ENCODE results near the gene AICDA.
"Not testable (repeated sequence)": the region's sequence is repeated elsewhere in the genome, so short reads cannot be mapped to it uniquely, and the experiment has no call there.

Gene AICDA

DNA sequence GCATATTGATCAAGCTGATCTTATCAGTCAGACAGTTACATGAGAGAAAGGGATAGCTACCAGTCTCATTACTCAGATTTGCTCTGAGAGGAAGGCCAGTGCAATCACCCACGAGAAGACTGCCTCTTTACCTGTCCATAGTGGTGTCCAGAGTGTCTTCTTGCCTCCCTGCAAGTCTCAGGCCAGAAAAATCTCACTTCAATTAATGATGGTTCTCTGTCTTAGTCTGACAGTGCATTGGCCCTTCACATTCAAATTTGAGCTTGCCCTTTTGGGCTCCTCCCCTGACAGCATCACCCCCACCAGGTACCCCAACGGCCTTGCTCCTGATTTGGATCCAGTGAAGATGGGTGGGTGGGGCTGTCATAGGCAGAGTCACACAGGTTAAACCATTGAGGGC, at the start of gene AICDA:
AICDA (minus strand) TSS at position 231 of the 400 bp plus-strand sequence; CDS start at position 139, 92 bp downstream.
- Histone ChIP-seq H3K4me3 (no peak within 1 kb of the TSS), H3K27ac (no peak within 1 kb of the TSS)

DNA sequence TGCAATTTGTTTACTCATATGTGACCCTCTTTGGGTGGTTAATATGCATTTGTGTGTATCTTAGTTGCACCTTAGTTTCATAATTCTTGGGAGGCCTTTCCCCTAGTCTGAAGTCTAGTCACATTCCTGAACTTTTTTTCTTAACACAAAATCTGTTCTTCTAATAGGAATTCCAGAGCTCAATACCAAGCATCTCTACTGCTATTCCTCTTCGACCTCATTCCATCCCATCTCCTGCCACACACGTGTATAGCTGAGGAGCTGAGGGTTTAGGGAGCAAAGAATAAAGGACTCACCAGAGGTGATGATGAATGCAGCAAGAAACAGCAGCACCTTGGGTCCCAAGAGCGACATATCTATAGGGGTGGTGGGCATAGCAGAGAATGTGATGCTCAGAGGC, 49.1 kb upstream of the AICDA start:
- Histone ChIP-seq H3K27ac (peak overlapping the region in 6 of 21 experiments; percentile 26 to 83 (median 68)), H3K4me3 (peak overlapping the region in 1 of 7 experiments; percentile 15)

DNA sequence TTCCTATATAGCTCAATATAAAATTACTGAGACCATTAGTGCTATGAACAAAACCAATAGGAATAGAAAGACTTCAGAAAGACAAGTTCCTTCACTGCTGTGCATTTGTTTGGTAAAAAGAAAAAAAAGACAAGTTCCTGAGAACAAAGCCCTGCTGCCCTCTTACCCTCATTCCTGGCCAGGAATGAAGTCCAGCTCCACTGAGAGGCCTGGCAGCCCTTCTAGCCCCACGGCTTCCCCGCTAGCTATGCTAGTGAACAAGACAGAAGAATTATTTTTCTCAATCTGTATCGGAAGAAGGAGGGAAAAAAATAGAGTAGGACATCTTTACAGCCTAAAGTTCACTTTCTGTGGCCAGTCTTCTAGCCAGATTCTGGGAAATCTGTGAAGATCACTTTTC, 48.4 kb upstream of the AICDA start:
- Histone ChIP-seq H3K27ac (peak overlapping the region in 2 of 21 experiments; percentile 12 to 83), H3K4me3 (no peak overlapping the region)

DNA sequence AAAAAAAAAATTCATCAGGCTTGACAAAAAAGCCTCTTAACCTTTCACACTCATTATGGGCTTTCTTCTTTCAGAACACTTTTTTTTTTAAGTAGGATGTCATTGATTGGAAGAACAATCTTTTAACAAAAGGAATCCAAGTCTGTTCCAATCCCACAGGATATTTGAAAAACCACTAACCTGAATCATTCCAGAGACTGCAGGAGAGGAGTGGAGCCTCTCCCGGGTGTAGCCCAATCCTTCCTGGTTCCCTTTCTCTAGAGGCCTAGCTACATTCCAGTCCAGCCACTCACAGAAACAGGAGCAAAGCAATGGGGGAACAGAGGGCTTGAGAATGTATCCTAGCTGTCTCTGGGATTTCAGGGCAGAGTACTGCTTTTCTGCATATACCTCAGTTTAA, 45.7 kb upstream of the AICDA start:
- Histone ChIP-seq H3K27ac (peak overlapping the region in 2 of 21 experiments; percentile 44 to 67), H3K4me3 (no peak overlapping the region)

DNA sequence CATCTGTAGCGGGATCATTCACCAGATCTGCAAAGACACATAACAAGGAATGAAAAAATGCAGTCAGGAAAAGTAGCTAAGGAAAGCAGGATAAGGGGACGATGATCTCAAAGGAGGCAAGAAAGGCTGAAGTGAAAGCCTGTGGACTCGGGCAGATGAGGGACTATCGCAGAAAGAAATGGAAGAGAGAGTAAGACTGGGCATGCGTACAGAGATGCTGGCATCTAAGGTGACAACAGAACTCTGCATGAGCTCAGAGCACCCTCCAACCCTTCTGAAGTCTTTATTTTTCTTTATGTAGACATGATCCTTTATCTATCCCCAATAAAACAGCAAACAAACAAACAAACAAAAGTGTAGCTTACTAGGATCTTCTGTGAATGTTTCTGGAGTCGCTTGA, 42.8 kb upstream of the AICDA start:
- H3K27ac ChIP-seq, result no peak overlapping the region
- H3K4me3 ChIP-seq, result no peak overlapping the region

DNA sequence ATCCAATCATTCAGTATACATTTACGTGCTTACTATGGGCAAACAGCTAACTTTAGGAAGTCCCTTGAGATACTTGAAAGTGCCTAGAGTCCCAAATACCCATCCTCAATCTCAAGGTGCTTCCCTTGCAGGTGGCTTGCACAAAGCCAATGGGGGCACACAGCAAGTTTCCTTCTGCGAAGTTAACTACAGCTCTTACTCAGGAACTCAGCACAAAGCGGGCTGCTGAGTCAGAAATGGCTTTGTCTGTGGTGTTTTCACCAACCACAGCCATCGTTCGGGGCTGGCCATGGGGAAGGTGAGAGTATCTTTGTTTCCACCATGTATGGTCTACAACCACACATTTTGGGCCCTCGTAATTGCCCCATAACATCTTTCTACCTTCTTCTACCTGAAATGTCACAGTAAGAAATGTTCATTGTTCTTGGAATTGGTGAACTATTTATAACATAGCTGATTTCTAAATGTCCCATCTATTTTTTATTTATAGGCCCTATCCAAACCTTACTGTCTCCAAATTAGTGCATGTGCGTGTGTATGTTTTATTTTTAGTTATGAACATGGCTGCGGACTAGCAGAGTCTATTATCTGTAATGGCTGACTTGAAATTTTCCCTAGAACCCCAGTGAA, 36.0 kb upstream of the AICDA start:
- Histone ChIP-seq H3K4me3 (no peak overlapping the region), H3K27ac (no peak overlapping the region)

DNA sequence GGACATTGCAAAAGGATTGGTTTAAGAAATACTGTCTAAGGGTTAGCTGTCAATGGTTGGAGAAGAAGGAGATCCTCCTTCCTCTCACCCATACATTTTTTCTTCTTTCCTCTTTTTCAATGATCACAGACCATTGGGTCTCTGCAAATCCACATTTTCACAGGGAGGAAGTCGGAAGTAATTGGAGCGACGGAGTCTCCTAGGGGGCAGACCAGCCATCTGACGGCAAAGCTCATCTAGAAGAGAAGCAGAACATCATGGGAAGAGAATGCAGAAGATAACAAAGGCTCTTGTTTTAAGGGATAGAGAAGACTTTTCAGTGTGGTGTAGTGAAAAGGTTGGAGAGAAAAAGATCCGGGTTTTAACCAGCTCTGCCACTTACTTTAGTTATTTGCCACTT, 35.3 kb upstream of the AICDA start:
- no peak overlapping the region for H3K27ac ChIP-seq
- no peak overlapping the region for H3K4me3 ChIP-seq

DNA sequence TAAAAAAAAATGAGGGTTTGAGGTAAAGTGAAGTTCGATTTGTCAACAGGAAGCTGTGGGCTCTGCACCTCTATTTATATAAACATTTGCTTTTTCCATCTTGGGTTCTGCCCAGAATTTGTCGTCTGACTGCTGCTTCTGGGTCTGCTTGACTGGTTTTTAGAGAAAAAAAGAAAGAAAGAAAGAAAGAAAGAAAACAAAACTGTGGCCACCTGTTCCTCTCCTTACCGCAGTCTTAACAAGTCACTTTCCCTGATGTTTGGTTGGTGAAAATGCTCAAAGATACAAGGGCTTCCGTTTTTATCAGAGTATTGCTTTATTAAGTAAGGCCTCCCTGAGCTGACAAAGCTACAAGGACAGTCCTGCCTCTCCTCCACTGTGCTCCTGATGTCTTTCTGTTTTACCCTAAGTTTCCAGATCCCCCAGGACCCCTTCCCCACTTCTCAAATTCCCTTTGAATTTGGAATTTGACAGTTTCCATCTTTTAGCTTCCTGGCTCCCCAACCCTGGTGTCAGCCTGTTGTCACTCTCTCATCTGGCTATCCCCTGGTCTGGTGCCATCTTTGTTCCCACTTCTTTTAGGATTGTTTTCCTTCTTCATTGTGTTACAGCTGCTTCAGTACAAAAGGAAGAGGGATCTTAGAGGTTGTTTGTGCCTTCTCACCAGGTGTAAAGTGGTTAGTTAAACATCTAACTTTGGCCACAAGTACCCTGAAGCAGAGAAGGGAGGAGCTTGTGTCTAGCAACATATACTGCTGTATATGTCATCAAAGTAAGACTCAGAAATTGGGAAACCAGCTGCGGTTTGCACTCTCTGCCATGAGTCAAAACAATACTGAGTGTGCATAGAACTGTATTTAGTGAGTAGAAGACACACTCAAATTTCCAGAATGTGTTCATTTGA, 31.9 kb upstream of the AICDA start:
- no peak overlapping the region for H3K4me3 ChIP-seq
- peak overlapping the region in 5 of 21 experiments; percentile 36 to 70 (median 53) for H3K27ac ChIP-seq

DNA sequence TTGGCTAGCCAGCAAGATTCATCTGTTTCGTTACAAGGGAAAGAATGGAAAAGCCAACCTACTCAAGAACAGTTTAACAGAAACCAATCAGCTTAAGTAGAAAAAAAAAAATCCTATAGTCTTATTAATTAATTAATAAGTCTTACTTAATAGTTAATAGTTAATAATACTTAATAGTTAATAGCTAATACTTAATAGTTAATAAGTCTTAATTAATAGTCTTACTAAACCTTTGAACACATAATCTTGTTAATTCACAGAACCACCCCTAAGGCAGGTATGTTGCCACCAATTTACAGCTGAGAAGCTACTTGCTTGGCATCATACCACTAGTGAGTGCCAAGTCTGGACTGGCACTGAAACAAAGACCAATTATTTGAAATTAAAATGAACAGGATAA, 30.1 kb upstream of the AICDA start:
- Histone ChIP-seq H3K27ac (no peak overlapping the region), H3K4me3 (no peak overlapping the region)

DNA sequence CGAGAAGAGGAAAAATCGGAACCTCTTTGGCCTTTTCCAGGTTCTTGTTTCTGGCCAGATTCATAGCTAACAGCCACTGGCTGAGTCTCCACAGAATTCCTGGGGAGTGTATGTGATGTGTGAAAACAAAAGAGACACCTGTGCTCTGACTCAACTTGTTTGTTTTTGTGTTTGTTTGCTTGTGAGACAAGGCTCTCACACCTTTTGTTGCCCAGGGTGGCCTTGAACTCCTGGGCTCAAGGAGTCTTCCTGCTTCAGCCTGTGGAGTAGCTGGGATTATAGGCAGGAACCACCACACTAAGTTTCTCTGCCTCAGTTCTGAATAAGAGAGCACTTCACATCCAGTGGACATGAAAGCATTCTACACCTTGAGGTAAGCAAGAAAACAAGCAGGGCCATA, 27.3 kb upstream of the AICDA start:
- Histone ChIP-seq H3K4me3 (no peak overlapping the region), H3K27ac (no peak overlapping the region)

DNA sequence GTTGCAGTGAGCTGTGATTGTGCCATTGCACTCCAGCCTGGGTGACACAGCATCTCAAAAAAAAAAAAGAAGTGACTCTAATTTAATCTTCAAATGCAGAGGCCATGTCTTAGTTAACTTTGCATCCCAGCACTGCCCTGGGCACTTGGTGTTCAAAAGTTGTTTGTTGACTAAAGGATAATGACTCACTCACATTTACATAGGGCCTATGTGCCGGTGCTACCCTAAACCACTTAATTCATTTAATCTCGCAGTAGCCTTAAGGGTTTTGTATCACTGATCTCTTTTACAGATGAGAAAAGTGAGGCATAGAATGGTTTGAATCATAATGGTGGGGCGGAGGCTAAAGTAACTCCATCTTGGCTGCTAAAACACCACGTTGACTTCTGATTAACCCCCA, 26.3 kb upstream of the AICDA start:
- no peak overlapping the region for H3K27ac ChIP-seq
- no peak overlapping the region for H3K4me3 ChIP-seq

DNA sequence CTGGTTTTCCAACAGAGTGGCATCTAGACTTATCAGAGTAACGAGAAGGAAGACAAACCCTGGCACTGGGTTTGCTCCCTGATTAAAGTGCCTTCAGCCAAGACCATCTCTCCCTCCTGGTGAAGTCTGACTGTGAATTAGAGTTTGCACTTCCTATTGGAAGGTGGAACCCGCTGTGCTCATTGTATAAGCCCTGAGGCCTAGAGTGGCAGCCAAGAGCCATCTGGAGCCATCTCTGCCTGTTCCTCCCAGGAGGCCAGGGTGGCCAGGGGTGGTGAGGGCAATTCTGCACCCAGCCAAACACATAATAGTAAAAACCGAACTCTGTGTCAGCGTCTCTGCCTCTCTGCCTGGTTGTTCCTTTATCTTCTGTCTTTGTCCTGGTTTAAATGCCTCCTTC, 25.0 kb upstream of the AICDA start:
- no peak overlapping the region for H3K4me3 ChIP-seq
- no peak overlapping the region for H3K27ac ChIP-seq

DNA sequence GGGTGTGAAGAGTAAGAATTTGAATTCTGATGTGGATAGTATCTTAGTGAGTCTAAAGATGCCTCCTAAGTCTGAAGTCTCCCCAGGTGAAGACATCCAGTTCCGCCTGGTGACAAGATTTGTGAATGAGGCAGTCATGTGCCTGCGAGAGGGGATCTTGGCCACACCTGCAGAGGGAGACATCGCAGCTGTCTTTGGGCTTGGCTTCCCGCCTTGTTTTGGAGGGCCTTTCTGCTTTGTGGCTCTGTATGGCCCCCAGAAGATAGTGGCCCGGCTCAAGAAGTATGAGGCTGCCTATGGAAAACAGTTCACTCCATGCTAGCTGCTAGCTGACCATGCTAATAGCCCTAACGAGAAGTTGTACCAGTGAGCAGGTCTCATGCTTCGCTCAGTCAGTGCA, 24.6 kb upstream of the AICDA start:
- H3K4me3 ChIP-seq, result no peak overlapping the region
- H3K27ac ChIP-seq, result no peak overlapping the region

DNA sequence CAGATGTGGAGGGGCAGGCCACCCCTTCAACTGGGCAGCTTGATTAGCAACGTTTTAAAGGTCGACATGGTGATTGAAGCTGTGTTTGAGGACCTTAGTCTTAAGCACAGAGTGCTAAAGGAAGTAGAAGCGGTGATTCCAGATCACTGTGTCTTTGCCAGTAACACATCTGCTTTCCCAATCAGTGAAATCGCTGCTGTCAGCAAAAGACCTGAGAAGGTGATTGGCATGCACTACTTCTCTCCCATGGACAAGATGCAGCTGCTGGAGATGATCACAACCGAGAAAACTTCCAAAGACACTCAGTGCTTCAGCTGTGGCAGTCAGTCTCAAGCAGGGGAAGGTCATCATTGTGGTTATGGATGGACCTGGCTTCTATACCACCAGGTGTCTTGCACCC, 23.9 kb upstream of the AICDA start:
- H3K27ac ChIP-seq, result no peak overlapping the region
- no peak overlapping the region for H3K4me3 ChIP-seq

DNA sequence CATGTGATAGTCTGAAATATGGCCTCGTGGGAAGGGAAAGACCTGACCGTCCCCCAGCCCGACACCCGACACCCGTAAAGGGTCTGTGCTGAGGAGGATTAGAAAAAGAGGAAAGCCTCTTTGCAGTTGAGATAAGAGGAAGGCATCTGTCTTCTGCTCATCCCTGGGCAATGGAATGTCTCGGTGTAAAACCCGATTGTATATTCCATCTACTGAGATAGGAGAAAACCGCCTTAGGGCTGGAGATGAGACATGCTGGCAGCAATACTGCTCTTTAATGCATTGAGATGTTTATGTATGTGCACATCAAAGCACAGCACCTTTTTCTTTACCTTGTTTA, 23.3 kb upstream of the AICDA start:
- H3K4me3 ChIP-seq, H3K27ac ChIP-seq: not testable (repeated sequence)

DNA sequence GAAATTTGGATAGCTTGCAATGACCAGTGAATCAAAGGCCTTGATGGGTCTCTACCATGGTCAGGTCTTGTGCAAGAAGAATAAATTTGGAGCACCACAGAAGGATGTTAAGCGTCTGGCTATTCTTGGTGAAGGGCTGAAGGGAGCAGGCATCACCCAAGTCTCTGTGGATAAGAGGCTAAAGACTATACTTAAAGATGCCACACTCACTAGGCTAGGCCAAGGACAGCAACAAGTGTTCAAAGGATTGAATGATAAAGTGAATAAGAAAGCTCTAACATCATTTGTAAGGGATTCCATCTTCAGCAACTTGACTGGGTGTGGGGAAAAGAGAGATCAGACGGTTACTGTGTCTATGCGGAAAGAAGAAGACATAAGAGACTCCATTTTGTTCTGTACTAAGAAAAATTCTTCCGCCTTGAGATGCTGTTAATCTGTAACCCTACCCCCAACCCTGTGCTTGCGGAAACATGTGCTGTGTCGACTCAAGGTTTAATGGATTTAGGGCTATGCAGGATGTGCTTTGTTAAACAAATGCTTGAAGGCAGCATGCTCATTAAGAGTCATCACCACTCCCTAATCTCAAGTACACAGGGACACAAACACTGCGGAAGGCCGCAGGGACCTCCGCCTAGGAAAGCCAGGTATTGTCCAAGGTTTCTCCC, 22.8 kb upstream of the AICDA start:
- H3K4me3 ChIP-seq, H3K27ac ChIP-seq: not testable (repeated sequence)

DNA sequence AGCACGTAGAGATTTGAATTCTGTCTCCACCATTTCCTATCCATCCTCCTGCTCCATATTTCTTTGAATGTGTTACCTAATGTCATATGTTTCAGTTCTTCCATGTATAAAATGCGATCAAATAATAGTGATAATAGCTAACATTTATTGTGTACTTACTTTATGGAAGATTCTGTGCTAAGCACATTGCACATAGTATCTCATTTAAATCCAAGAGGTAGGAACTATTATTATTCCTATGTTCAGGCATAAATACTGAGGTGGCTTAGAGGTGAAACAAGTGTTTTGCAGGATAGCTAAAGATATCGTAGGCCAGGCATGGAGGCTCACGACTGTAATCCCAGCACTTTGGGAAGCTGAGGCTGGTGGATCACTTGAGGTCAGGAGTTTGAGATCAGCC, 17.5 kb upstream of the AICDA start:
- no peak overlapping the region for H3K4me3 ChIP-seq
- H3K27ac ChIP-seq, result no peak overlapping the region

DNA sequence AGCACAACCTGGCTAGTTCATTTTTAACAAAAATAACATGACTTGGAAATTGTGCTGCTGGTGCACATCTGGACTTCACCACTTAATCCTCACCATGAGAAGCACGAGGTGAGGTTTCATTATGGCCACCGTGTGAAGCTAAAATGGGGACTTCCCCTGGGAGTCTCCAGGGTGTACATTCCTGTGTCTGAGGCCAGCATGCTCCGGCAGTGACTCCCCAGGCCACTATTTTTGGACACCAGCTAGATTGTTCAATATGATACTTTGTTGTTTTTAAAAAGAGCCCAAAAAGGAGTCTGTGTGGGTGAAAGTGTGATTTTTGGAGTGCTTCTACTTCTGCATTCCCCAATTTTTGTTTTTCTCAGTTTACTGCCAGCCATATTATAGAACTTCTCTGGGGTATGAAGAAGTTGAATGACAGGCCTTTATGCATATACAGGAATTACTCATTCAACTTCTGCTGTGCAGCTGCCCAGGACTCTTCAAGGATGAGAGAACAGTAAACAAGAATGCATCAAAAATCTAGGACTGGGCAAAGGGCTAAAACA, 16.9 kb upstream of the AICDA start:
- Histone ChIP-seq H3K4me3 (no peak overlapping the region), H3K27ac (no peak overlapping the region)

DNA sequence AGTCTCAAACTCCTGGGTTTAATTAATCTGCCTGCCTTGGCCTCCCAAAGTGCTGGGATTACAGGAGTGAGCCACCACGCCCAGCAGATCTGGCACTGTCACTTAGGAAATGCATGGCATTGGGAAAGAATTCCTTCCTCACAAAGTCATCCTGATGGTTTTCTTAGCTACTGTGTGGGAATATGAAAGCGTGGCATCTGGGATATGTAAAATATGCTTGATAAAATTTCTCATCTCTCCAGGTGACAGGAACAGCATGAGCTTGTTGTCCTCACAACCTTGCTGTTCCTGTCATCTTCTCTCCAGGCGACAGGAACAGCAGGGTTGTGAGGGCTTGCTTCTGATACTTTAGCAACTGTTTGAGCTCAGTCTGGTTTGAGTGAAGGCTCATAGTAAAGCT, 16.1 kb upstream of the AICDA start:
- Histone ChIP-seq H3K27ac (no peak overlapping the region), H3K4me3 (no peak overlapping the region)

DNA sequence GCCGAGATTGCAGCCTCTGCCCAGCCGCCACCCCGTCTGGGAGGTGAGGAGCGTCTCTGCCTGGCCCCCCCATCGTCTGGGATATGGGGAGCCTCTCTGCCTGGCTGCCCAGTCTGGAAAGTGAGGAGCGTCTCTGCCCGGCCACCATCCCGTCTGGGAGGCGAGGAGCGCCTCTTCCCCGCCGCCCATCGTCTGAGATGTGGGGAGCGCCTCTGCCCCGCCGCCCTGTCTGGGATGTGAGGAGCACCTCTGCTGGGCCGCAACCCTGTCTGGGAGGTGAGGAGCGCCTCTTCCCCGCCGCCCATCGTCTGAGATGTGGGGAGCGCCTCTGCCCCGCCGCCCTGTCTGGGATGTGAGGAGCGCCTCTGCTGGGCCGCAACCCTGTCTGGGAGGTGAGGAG, 12.1 kb upstream of the AICDA start:
- not testable (repeated sequence) for H3K4me3 ChIP-seq, H3K27ac ChIP-seq

DNA sequence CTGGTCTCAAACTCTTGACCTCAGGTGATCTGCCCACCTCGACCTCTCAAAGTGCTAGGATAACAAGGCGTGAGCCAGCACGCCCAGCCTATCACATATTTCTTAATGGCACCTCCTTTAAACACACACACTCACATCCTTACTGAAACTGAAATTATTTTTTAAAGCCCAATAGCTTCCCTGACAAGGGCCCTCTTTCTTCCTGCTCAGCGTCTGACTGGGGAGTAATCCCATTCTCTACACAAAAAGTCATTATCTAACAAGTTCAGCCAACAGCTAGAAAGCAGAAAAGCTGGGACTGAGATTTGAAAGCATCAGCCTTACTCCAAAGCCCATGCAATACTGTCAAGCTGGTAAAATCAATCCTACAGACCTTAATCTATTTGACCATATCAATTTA, 10.0 kb upstream of the AICDA start:
- Histone ChIP-seq H3K4me3 (no peak overlapping the region), H3K27ac (no peak overlapping the region)
